GM15510 (cell line): ENCODE results near the gene SLC25A21.

Experiments used
- POLR2A ChIP-seq: IDR thresholded peaks from 3 replicates; pipeline ENCODE4 v1.6.1; 2011; ENCODE audit warnings: borderline replicate concordance; ENCODE audit not compliant: insufficient read length; ENCODE audit errors: extremely low read depth

Gene SLC25A21

GRCh38 chr14:37185670-37186069 is 13.3 kb upstream of the SLC25A21 start:
- no peak for TF ChIP-seq POLR2A

GRCh38 chr14:37181441-37181840 is 9.0 kb upstream of the SLC25A21 start:
- no peak for TF ChIP-seq POLR2A

- no peak for TF ChIP-seq POLR2A
Observed at GRCh38 chr14:37179896-37180502, 7.6 kb upstream of the SLC25A21 start.

- no peak for TF ChIP-seq POLR2A
Observed at GRCh38 chr14:37172936-37173614, 669 bp upstream of the SLC25A21 start.

GRCh38 chr14:37171678-37172023 is 755 bp downstream of the SLC25A21 start:
- TF ChIP-seq POLR2A, result no peak

GRCh38 chr14:37170993-37171392 is 1.4 kb downstream of the SLC25A21 start:
- no peak for TF ChIP-seq POLR2A

GRCh38 chr14:37170237-37170636 is 2.2 kb downstream of the SLC25A21 start:
- TF ChIP-seq POLR2A, result no peak

GRCh38 chr14:37168721-37169120 is 3.7 kb downstream of the SLC25A21 start:
- TF ChIP-seq POLR2A, result no peak

GRCh38 chr14:37167151-37168047 is 5.0 kb downstream of the SLC25A21 start:
- TF ChIP-seq POLR2A, result no peak

GRCh38 chr14:37165794-37166193 is 6.6 kb downstream of the SLC25A21 start:
- TF ChIP-seq POLR2A, result no peak

- no peak for TF ChIP-seq POLR2A
Observed at GRCh38 chr14:37157987-37158386, 14.4 kb downstream of the SLC25A21 start.

GRCh38 chr14:37153483-37153882 is 18.9 kb downstream of the SLC25A21 start:
- TF ChIP-seq POLR2A, result no peak

GRCh38 chr14:37153005-37153404 is 19.4 kb downstream of the SLC25A21 start:
- no peak for TF ChIP-seq POLR2A

GRCh38 chr14:37150414-37150813 is 22.0 kb downstream of the SLC25A21 start:
- TF ChIP-seq POLR2A, result no peak

GRCh38 chr14:37147310-37147880 is 25.0 kb downstream of the SLC25A21 start:
- TF ChIP-seq POLR2A, result no peak

- no peak for TF ChIP-seq POLR2A
Observed at GRCh38 chr14:37145395-37145794, 27.0 kb downstream of the SLC25A21 start.

- no peak for TF ChIP-seq POLR2A
Observed at GRCh38 chr14:37144729-37145363, 27.6 kb downstream of the SLC25A21 start.
